MM.1S (cell line): ENCODE data around the gene VGLL4.

Source experiments
- EZH2 ChIP-seq: fragments of 300-600 bp; sonication (generic); optimal IDR thresholded peaks from 2 replicates; pipeline ENCODE3; 2017; ENCODE audit warnings: low read depth, mild to moderate bottlenecking, antibody characterized with exemption, low read length, mixed read lengths
- TF ChIP-seq, protein P1 (sequence below): fragments of 300-600 bp; sonication (generic); IDR thresholded peaks from 2 replicates; pipeline ENCODE4 v1.5.1; 2016; ENCODE audit warnings: antibody characterized with exemption, low read length, mixed read lengths

DNA sequence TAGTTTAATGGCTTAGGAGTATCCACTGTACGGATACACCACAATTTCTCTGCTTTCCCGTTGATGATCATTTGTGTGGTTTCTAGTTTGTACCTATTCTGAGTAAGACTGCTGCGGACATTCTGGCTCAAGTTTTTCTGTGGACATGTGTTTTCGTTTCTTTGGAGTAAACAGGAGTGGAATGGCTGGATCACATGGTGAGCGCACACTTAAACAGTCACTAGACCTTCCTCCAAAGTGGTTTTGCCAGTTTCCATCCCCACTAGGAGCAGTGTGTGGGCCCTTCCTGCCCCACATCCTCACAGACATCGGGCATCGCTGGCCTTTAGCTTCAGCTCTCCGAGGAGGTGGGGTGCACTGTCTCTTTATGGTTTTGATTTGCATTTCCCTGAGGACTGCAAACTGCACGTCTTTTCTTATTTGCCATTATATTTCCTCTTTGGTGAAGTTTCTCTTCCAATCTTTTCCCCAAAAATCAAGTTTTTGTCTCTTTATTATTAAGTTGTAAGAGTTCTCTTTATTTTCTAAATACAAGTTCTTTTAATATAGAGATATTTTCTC lies 94.1 kb downstream of the VGLL4 start:
- TF ChIP-seq, protein P1, sequence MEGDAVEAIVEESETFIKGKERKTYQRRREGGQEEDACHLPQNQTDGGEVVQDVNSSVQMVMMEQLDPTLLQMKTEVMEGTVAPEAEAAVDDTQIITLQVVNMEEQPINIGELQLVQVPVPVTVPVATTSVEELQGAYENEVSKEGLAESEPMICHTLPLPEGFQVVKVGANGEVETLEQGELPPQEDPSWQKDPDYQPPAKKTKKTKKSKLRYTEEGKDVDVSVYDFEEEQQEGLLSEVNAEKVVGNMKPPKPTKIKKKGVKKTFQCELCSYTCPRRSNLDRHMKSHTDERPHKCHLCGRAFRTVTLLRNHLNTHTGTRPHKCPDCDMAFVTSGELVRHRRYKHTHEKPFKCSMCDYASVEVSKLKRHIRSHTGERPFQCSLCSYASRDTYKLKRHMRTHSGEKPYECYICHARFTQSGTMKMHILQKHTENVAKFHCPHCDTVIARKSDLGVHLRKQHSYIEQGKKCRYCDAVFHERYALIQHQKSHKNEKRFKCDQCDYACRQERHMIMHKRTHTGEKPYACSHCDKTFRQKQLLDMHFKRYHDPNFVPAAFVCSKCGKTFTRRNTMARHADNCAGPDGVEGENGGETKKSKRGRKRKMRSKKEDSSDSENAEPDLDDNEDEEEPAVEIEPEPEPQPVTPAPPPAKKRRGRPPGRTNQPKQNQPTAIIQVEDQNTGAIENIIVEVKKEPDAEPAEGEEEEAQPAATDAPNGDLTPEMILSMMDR, result no peak
- no peak for TF ChIP-seq EZH2
